ENCODE results near the gene OGA.

OGA gene

GRCh38 chr10:101766306-101766705 lies 51.9 kb downstream of the OGA start:
- no peak for DNase-seq (ENCODE audit: low read depth)
- TF ChIP-seq CTCF (conservative IDR thresholded peaks at IDR 0.05; ENCODE audit: low read length), result no peak
- H3K4me3 ChIP-seq (ENCODE audit: low read length), result no peak overlapping the region

DNA sequence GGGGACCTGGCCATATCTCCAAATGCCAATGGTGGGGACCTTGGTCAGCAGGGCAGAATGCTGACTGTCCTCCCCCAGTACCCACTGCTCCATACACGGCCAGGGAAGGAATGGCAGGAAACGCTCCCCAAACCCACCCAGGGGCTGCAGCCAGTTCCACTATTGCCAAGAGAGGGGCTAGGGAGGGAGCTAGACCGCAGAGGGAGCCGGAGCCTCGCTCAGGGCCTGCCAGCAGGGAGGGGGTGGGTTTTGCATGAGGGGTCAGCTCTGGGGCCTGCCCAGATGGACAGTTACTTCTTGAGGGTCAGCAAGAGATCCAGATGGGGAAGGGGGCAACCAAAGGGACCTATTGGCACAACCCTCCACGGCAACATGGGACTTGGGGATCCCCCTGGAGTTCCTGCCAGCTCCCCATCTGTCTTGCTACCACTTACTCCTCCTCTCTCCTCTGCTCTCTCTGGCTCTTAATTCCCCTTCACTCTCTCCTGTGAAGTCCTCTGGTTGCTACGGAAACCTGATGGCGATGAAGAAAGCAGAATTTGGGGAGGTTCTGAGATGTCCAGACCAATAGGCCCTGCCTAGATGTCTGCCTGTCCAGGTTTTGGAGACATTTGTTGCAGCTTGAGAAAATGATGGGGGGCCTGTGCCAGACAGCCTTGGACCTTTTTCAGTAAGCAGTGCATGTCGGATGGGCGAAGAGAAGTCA lies 55.0 kb downstream of the OGA start:
- H3K4me3 ChIP-seq (ENCODE audit: low read length), result no peak overlapping the region
- no peak for DNase-seq (ENCODE audit: low read depth)
- TF ChIP-seq CTCF (conservative IDR thresholded peaks at IDR 0.05; ENCODE audit: low read length), result no peak

GRCh38 chr10:101762736-101763135 lies 55.5 kb downstream of the OGA start:
- H3K4me3 ChIP-seq (ENCODE audit: low read length), result no peak overlapping the region
- no peak for DNase-seq (ENCODE audit: low read depth)
- no peak for TF ChIP-seq CTCF (conservative IDR thresholded peaks at IDR 0.05; ENCODE audit: low read length)

DNA sequence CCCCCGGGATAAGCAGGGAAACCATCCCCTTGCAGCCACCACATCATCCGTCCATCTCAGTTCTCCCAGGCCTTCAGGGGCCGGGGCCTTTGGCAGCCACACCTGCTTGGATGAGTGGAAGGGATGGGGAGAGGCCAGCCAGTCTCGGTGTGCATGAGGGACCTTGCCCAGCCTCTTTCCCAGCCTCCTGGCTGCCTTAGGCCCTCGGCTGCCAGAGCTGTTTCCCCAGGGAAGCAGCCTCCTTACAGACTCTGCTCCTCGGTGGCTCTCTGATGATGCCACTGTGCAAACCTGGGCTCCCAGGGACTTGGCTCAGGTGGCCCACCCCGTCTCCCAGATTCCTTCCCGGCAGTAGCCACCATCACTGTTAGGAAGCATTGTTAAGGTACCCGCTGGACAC lies 57.0 kb downstream of the OGA start:
- H3K4me3 ChIP-seq (ENCODE audit: low read length), result no peak overlapping the region
- no peak for DNase-seq (ENCODE audit: low read depth)
- TF ChIP-seq CTCF (conservative IDR thresholded peaks at IDR 0.05; ENCODE audit: low read length), result no peak

- TF ChIP-seq CTCF (conservative IDR thresholded peaks at IDR 0.05; ENCODE audit: low read length), result no peak
- peak; percentile 17 for DNase-seq (ENCODE audit: low read depth)
- H3K4me3 ChIP-seq (ENCODE audit: low read length), result no peak overlapping the region
Measured at GRCh38 chr10:101760510-101760909, 57.7 kb downstream of the OGA start.

DNA sequence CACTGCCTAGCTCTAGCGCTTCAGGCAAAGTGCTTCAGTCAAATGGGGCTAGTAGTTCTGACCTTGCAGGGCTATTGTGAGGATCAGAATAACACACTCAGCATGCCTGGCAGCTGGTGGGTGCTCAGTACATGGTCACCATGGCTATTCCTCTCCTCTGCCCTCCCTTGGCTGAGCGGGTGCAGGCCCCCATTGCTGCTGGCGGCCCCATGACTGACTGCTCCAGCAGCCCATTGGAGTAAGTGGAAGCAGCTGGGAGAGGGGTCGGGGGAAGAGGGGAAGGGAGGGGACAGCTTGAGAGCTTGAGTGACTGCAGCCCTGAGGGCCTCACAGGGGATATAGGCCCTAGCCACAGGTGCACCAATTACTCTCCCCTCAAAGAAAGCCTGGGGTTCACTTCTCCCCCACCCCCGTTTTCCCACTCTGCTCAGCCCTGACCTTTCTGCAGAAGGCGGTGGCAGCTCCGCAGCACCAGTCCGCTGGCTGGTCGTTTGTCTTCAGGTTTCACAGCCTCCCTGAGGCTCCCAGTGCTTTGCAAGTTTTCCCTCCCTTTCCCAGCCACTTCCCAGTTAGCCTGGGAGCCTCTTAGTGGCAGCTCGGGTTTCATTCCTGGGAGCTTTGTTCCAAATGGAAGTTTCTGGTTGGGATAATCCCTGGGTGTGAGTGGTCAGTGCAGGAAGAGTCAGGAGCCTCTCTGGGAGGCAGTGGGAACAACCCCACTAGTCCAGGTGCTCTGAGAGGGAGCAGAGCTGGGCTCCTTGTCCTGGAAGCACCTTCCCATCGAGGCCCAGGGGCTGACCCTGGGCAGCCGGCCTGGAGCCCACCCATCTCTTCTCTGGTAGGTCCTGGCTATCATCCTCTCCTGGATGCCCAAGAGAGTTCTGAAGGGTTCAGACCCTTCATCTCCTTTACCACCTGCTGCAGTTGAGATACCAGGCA lies 58.7 kb downstream of the OGA start:
- no peak for TF ChIP-seq CTCF (conservative IDR thresholded peaks at IDR 0.05; ENCODE audit: low read length)
- H3K4me3 ChIP-seq (ENCODE audit: low read length), result no peak overlapping the region
- no peak for DNase-seq (ENCODE audit: low read depth)

Measured in AG10803 (cell line).